Mammary epithelial cell (primary cell): ENCODE results near the gene CHI3L1.

Source experiments
- EZH2 ChIP-seq: IDR thresholded peaks from 2 replicates; pipeline ENCODE4 v1.6.1; 2012; ENCODE audit warnings: low read length, inconsistent platforms, borderline replicate concordance
- TF ChIP-seq, protein P1 (sequence below), 2 donors: IDR thresholded peaks in 1 of 2; conservative IDR thresholded peaks in 1 of 2; 2 replicates each; pipeline ENCODE4 v1.5.1; 2011 to 2012; ENCODE audit warnings: inconsistent platforms in 2 of 2, low read length in 2 of 2, mild to moderate bottlenecking in 2 of 2, control low read depth in 1 of 2, low read depth in 1 of 2; ENCODE audit not compliant: insufficient read depth in 1 of 2; ENCODE audit errors: extremely low read depth in 1 of 2

DNA sequence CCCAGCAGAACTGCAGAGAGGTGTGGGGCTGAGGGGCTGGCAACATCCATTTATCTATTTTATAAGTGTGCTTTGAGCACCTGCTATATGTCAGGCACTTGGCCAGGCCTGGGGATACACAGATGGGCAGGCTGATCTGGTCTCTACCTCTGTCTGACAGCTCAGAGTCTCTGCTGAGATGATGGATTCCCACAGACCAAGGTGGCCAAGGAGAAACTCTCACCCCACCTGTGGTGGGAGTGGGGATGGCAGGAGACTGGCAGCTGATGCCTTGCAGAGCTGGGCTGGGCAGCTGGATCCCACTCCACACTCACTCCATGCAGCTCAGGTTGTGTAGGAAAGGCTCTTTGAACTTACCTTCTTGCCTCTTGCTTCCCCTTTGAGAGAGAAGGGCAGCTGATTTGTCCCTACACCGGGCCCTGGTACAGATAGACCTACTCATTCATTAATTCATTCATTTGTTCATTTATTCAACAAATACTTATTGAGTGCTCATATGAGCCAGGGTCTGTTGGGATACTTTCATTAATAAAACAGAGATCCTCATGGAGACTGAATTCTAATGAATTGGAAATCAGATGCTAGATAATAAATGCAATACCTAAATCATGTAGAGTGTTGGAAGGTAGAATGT lies 50.0 kb downstream of the CHI3L1 start:
- TF ChIP-seq, protein P1, sequence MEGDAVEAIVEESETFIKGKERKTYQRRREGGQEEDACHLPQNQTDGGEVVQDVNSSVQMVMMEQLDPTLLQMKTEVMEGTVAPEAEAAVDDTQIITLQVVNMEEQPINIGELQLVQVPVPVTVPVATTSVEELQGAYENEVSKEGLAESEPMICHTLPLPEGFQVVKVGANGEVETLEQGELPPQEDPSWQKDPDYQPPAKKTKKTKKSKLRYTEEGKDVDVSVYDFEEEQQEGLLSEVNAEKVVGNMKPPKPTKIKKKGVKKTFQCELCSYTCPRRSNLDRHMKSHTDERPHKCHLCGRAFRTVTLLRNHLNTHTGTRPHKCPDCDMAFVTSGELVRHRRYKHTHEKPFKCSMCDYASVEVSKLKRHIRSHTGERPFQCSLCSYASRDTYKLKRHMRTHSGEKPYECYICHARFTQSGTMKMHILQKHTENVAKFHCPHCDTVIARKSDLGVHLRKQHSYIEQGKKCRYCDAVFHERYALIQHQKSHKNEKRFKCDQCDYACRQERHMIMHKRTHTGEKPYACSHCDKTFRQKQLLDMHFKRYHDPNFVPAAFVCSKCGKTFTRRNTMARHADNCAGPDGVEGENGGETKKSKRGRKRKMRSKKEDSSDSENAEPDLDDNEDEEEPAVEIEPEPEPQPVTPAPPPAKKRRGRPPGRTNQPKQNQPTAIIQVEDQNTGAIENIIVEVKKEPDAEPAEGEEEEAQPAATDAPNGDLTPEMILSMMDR (conservative IDR thresholded peaks at IDR 0.05 in 1 of 2, IDR thresholded peaks at IDR 0.05 in 1 of 2; ENCODE audit: extremely low read depth in 1 of 2, insufficient read depth in 1 of 2, low read depth in 1 of 2, low read length in 2 of 2): no peak
- TF ChIP-seq EZH2: no peak
